Stimulated activated CD8-positive, alpha-beta memory T cell treated with anti-CD3 and anti-CD28 coated beads, Interleukin-15, amount 100 ng/mL, for 24 hours (primary cell): ENCODE data around the gene ATP6V1G2.
"Not testable (repeated sequence)": the region's sequence is repeated elsewhere in the genome, so short reads cannot be mapped to it uniquely, and the experiment has no call there.

Experiments used
- DNase-seq: peaks from one replicate; pipeline ENCODE4 v3.0.0-alpha.2; 2020; ENCODE audit warnings: low read depth

Gene ATP6V1G2

DNA sequence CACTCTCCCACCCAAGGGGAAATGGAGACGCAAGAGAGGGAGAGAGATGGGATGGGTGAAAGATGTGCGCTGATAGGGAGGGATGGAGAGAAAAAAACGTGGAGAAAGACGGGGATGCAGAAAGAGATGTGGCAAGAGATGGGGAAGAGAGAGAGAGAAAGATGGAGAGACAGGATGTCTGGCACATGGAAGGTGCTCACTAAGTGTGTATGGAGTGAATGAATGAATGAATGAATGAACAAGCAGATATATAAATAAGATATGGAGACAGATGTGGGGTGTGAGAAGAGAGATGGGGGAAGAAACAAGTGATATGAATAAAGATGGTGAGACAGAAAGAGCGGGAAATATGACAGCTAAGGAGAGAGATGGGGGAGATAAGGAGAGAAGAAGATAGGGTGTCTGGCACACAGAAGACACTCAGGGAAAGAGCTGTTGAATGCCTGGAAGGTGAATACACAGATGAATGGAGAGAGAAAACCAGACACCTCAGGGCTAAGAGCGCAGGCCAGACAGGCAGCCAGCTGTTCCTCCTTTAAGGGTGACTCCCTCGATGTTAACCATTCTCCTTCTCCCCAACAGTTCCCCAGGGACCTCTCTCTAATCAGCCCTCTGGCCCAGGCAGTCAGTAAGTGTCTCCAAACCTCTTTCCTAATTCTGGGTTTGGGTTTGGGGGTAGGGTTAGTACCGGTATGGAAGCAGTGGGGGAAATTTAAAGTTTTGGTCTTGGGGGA lies 29.7 kb upstream of the ATP6V1G2 start:
- no peak for DNase-seq

DNA sequence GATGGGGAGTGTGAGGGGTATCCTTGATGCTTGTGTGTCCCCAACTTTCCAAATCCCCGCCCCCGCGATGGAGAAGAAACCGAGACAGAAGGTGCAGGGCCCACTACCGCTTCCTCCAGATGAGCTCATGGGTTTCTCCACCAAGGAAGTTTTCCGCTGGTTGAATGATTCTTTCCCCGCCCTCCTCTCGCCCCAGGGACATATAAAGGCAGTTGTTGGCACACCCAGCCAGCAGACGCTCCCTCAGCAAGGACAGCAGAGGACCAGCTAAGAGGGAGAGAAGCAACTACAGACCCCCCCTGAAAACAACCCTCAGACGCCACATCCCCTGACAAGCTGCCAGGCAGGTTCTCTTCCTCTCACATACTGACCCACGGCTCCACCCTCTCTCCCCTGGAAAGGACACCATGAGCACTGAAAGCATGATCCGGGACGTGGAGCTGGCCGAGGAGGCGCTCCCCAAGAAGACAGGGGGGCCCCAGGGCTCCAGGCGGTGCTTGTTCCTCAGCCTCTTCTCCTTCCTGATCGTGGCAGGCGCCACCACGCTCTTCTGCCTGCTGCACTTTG lies 29.0 kb upstream of the ATP6V1G2 start, which contains the start of gene TNF:
Gene TNF (plus strand): TSS at position 231 of the 567 bp plus-strand sequence. CDS start 177 bp downstream, at position 408.
- DNase-seq = no peak

DNA sequence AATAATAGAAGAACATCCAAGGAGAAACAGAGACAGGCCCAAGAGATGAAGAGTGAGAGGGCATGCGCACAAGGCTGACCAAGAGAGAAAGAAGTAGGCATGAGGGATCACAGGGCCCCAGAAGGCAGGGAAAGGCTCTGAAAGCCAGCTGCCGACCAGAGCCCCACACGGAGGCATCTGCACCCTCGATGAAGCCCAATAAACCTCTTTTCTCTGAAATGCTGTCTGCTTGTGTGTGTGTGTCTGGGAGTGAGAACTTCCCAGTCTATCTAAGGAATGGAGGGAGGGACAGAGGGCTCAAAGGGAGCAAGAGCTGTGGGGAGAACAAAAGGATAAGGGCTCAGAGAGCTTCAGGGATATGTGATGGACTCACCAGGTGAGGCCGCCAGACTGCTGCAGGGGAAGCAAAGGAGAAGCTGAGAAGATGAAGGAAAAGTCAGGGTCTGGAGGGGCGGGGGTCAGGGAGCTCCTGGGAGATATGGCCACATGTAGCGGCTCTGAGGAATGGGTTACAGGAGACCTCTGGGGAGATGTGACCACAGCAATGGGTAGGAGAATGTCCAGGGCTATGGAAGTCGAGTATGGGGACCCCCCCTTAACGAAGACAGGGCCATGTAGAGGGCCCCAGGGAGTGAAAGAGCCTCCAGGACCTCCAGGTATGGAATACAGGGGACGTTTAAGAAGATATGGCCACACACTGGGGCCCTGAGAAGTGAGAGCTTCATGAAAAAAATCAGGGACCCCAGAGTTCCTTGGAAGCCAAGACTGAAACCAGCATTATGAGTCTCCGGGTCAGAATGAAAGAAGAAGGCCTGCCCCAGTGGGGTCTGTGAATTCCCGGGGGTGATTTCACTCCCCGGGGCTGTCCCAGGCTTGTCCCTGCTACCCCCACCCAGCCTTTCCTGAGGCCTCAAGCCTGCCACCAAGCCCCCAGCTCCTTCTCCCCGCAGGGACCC lies 28.0 kb upstream of the ATP6V1G2 start:
- no peak for DNase-seq

DNA sequence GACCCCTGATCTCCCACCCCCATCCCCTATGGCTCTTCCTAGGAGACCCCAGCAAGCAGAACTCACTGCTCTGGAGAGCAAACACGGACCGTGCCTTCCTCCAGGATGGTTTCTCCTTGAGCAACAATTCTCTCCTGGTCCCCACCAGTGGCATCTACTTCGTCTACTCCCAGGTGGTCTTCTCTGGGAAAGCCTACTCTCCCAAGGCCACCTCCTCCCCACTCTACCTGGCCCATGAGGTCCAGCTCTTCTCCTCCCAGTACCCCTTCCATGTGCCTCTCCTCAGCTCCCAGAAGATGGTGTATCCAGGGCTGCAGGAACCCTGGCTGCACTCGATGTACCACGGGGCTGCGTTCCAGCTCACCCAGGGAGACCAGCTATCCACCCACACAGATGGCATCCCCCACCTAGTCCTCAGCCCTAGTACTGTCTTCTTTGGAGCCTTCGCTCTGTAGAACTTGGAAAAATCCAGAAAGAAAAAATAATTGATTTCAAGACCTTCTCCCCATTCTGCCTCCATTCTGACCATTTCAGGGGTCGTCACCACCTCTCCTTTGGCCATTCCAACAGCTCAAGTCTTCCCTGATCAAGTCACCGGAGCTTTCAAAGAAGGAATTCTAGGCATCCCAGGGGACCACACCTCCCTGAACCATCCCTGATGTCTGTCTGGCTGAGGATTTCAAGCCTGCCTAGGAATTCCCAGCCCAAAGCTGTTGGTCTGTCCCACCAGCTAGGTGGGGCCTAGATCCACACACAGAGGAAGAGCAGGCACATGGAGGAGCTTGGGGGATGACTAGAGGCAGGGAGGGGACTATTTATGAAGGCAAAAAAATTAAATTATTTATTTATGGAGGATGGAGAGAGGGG lies 27.1 kb upstream of the ATP6V1G2 start:
- no peak for DNase-seq

DNA sequence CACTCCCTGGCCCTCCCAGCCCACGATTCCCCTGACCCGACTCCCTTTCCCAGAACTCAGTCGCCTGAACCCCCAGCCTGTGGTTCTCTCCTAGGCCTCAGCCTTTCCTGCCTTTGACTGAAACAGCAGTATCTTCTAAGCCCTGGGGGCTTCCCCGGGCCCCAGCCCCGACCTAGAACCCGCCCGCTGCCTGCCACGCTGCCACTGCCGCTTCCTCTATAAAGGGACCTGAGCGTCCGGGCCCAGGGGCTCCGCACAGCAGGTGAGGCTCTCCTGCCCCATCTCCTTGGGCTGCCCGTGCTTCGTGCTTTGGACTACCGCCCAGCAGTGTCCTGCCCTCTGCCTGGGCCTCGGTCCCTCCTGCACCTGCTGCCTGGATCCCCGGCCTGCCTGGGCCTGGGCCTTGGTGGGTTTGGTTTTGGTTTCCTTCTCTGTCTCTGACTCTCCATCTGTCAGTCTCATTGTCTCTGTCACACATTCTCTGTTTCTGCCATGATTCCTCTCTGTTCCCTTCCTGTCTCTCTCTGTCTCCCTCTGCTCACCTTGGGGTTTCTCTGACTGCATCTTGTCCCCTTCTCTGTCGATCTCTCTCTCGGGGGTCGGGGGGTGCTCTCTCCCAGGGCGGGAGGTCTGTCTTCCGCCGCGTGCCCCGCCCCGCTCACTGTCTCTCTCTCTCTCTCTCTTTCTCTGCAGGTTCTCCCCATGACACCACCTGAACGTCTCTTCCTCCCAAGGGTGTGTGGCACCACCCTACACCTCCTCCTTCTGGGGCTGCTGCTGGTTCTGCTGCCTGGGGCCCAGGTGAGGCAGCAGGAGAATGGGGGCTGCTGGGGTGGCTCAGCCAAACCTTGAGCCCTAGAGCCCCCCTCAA lies 25.9 kb upstream of the ATP6V1G2 start, which contains the start of gene LTA:
Gene LTA (plus strand): TSS at position 249 of the 871 bp plus-strand sequence. CDS start 454 bp downstream, at position 703.
- no peak for DNase-seq

DNA sequence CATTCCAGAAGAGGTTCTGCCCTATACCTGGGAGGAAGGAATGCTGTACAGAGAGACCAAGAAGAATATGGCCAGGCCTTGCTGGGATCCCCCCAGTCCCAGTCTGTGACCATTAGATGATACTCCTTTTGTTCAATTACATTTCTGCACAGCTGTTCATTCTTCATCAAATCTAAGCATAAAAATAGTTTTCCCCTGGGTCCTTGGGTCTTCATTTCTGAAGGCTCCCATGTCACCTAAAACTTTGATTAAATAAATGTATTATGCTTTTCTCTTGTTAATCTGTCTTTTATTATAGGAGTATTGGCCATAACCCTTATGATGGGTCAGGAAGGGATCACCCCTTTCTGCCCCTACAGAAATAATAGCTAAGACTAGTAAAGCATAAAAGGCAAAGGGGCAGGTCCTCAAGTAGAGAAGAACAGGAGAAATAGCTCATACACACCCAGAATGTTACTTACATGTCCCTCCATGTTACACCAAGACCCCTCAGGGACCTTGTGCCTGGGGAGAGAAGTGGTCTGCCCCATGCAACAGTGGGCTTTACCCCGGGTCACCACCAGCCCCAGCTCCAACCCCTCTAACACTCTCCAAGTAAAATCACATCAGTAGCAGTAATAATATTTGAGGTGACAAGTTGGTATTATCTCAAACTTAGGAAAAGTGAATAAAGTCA lies 23.6 kb upstream of the ATP6V1G2 start:
- no peak for DNase-seq

DNA sequence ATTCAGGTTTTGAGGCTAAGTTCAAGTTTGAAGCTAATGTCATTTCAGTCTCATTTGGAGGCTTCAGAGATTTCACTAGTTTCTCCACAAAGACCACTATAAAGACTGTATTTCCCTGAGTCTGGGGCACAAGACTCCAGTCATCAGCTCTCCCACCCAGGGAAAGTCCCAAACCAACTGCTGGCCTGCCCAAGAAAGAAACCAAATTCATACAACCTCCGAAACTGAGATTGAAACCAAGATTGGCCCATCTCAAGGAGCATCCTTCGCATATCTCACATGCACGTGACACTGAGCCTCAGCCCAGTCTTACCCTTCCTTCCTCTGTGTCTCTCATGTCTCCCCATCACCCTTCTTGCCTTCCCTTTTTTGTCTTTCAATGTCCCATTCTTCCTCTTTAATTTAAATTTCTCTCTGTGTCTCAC lies 22.1 kb upstream of the ATP6V1G2 start:
- no peak for DNase-seq

DNA sequence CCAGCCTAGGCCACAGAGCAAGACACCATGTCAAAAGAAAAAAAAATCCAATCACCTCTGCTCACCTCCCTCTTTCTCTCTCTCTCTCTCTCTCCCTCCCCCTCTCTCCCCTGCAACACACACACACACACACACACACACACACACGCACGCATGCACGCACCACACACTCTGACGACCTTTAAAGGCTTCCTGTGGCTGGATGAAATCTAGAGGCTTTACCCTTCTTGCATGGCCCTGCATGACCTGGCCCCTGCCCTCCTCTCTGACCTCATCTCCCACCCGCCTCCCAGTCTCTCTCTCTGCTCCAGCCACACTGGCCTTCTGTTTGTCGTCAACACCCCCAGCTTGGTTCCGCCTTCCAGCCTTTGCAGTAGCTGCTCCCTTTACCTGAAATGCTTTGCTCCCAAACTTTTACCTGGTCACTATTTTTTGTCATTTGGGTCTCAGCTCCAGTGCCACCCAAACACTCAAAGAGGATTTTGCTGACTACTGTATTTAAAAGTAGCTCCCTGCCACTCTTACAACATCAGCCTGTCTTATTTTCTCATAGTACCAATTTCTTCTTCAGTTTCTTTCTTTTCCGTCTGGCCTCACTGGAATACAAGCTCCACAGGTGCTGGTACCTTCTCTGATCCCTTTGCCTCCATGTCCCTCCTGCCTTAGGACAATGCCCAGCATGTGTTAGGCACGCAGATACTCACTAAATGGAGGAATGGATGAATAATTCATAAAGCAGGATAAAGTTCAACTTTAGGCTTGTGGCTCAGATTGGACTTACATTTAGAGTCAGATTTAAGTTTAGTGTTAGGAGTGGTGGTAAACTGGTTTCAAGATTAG lies 21.3 kb upstream of the ATP6V1G2 start:
- DNase-seq = no peak

DNA sequence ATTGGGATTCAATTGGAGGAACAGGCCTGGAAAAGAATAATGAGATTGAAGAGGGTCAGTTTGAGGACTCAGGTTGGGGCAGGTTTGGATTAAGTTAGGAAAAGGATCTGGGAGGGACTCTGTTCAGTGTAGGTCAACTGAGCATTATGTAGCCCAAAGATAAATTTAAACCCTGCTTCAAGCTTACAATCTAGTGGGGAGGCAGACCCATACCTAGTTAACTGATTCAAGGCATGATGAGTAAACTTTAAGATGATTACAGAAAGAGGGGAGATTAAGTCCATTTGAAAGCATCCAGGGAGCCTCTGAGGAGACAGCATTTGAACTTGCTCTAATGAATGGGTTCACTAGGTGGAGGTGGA lies 14.3 kb upstream of the ATP6V1G2 start:
- DNase-seq = no peak

DNA sequence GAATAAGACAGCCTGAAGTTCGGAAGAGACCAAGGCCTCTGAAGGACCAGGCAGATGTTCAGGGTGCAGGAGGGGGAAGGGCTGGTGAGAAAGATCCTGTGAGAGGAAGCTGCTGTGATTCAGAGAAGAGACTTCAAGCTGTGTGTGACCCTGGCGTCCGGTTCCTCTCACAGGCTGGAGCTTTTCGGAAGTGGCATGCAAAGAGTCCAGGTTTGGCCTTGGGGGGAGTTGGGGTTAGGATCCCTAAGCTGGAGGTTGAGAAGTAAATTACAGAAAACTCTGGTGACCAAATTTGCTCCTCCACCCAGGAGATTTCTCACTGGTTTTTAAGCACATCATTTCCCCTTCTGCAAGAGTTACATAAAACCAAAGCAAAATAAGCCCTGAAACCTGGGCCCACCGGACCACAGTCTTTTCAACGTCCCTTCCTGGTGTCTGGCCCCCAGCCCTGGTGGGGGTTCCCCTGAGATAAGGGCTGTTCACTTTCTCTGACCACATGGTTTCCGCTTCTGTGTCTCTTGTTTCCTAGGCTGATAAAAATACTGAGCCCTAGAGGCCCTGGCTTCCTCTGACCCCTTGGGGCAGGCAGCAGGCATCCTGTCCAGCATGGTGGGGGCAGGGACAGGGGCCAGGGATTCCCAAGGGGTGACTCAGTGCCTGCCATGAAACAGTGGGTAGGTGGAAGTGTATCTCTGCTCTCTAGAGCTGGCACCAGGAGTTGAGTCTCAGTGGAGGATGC lies 13.7 kb upstream of the ATP6V1G2 start:
- DNase-seq = no peak

DNA sequence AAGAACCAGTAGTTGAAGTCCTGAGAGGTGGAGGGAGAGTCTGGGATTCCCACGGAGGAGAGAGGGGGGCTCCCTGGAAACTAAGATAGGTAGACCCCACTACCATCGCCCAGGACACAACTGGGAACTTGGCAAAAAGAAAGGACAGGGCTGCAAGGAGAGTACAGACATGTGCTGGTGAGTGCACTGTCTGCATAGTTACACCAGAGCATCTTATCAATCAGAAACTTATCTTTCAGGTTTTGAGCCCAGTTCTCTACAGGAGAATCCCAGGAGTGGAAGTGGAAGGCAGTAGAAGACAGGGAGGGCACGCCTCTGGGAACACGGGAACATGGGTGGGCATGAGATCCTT lies 13.2 kb upstream of the ATP6V1G2 start:
- no peak for DNase-seq

DNA sequence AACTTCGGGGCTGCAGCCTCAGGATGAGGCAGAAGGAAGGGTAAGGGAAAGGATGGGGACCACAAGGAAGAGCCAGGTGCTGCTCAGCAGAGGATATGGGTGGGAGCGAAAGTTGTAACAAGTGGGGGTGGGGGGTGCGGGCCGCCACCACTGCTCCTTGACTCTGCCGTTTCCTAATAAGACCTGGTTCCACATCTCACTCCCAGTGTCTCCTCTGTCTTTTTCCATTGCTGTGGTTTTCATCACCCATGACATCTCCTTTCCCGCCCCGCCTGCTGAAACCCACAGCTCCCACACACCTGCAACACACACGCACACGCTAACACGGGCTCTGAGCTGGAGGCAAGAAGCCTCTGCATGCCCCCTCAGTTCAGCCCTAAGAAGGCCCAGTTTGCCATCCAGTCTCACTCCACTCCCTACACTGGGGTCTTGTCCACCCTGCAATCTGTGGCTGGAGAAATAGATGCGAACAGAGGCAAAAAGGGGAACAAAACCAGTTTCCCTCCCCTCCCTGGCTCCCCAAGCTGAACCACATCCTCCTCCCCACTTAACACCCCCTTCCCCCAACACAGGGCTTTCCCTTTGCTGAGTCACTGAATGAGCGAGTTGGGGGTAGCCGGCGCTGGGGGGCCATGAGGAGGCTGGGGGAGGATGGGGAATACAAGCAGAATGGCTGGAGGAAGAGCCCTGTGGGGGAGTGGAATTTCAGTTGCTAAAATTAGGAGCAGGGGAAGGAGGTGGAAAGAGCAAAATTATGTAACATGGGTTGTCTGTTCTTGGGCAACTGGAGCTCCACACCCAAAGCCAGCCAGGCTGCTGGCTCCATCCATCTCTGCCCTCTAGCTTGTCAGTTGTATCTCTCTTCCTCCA lies 12.5 kb upstream of the ATP6V1G2 start:
- DNase-seq = no peak

DNA sequence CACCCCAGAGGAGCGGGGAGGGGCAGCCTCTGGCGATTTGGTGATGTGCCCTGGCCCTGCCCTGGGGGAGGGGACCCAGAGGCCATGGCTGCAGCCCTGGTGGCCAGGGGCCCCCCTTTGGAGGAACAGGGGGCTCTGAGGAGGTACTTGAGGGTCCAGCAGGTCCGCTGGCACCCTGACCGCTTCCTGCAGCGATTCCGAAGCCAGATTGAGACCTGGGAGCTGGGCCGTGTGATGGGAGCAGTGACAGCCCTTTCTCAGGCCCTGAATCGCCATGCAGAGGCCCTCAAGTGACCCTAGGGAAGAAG lies 11.9 kb upstream of the ATP6V1G2 start:
- DNase-seq = no peak

DNA sequence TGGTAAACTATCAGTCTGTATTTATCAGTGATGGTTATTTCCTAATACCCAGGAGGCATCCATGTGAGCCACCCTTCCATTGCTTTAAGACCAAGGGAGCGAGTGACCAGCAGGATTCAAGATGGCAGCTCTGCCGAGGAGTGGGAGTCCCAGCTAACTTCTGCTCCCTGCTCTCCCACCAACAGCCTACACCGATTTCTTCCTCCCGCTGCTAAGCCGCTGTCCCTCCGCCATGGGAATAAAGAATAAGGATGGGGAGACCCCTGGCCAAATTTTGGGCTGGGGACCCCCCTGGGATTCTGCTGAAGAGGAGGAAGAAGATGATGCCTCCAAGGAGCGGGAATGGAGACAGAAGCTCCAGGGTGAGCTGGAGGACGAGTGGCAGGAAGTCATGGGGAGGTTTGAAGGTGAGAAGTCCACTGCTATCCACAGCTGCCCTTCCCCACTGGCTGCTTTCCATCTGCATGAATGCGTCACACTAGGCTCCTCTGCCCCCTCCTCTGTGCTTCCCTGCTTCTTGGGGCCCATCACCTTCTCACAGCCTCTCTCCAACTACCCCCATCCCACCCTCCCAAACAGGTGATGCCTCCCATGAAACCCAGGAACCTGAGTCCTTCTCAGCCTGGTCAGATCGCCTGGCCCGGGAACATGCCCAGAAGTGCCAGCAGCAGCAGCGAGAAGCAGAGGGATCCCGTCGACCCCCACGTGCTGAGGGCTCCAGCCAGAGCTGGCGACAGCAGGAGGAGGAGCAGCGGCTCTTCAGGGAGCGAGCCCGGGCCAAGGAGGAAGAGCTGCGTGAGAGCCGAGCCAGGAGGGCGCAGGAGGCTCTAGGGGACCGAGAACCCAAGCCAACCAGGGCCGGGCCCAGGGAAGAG lies 11.3 kb upstream of the ATP6V1G2 start:
- DNase-seq = no peak

DNA sequence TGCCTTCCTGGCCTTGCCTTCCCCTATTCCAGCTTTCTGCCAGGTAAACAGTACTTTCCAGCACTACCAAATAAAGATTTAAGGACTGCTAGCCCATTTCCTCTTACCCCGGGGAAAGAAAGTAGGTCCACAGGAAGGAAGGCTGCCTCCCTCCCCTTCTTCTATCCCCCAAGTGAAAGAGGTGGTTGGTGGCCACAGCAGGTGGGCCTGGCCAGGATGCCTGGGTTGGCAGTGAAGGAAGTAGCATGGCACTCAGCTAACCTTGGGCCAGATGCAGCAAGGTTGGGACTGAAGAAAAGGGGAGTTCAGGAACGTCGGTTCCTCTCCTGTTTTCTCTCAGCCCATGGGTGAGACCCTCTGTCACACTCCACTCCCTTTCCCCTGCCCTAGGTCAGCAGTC lies 9.9 kb upstream of the ATP6V1G2 start:
- DNase-seq = no peak

DNA sequence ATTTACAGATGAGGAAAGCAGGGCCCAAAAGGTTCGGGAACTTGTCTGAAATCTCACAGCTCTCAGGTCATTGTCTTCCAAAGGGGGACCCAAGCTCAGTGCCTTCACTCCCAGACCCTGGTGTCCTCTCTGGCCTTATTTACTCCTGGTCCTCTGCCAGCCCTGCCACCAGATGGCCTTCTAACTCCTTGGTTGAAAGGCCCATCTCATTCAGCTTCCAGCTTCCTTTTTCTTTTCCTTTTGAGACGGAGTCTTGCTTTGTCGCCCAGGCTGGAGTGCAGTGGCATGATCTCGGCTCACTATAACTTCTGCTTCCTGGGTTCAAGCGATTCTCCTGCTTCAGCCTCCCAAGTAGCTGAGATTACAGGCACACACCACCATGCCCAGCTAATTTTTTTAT lies 5.0 kb upstream of the ATP6V1G2 start:
- DNase-seq = not testable (repeated sequence)

DNA sequence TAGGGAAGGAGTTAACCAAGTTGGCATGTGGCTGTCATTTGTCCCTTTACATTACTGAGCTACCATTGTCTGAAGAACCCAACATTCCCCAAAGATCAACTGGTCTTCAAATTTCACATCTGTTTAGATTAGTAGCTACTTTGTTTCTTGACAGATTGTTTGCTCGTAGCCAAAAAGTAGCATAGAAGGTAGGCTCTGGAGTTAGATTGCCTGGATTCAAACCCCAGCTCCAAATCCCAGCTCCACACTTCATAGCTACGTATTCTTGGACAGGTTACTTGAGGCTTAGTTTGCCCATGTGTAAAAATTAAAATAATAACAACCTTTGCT lies 2.1 kb upstream of the ATP6V1G2 start:
- DNase-seq = no peak
